Bronchial epithelial cell (primary cell): ENCODE measurements around the gene RHEB. TPM values are rescaled to one million over a fixed set of nuclear protein-coding genes. Genes with fewer than 3 reads are reported as not detected.

Experiments
- DNase-seq: peaks from one replicate; pipeline ENCODE4 v3.0.0-alpha.2; 2010; ENCODE audit warnings: low read depth
- FAIRE-seq: peaks from 2 replicates; lab custom pipeline; 2011; peaks lifted over from hg19 to GRCh38; lab: Jason Lieb, UNC
- H3K27me3 ChIP-seq: 2 replicates; pipeline ENCODE4 v1.5.1; 2011; ENCODE audit warnings: low read length; ENCODE audit not compliant: control insufficient read depth, insufficient read depth
- H3K36me3 ChIP-seq: 2 replicates; pipeline ENCODE4 v1.5.1; 2011; ENCODE audit warnings: low read length; ENCODE audit not compliant: control insufficient read depth, insufficient read depth
- H3K4me3 ChIP-seq: 2 replicates; pipeline ENCODE4 v1.5.1; 2011; ENCODE audit warnings: mild to moderate bottlenecking, low read depth, low read length, control low read depth
- CTCF ChIP-seq: IDR thresholded peaks from 2 replicates; pipeline ENCODE4 v1.5.1; 2011; ENCODE audit warnings: mild to moderate bottlenecking, moderate library complexity, low read length, control low read depth, inconsistent platforms; ENCODE audit not compliant: insufficient read depth, severe bottlenecking
- total RNA-seq: library from RNA; depleted of rRNA; stranded (reverse); fragments of >200 nt; gene quantifications from 2 replicates; pipeline ENCODE4 v1.2.1, GENCODE V29; 2014

The RHEB gene, protein sequence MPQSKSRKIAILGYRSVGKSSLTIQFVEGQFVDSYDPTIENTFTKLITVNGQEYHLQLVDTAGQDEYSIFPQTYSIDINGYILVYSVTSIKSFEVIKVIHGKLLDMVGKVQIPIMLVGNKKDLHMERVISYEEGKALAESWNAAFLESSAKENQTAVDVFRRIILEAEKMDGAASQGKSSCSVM
- total RNA-seq: 68.0 and 68.7 TPM in 2 replicates

DNA sequence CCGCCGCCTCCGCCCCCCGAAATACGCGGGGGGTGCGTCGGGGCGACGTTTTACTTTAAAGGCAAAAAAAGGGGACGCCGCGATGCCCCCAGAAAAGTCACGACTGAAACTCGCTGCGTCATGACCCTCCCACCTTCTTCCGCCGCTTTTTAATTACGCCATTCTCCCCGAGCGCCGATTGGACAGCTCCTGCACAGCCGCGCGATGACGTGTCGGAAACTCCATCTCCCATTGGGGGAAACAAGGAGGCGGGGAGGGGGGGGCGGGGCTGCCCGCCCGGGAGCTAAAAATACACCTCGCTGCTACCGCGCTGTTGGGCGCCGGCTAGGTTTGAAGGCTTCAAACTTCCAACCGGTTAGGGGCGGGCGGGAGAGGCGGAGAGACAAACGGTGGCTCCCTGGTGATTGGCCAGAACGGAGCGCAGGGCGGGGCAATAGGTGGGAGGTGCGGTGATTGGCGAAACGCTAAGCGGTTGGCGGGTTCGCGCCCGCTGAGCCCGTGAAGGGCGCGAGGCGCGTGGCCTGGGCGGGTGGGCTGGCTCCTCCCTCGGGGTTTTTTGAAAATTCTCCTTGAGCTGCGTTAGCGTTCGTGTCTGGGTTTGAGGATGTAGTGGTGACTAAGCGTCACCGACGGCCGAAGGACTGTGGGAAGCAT, at the start of gene RHEB:
Gene RHEB (minus strand): TSS at position 131 of the 654 bp plus-strand sequence. CDS start 384 bp downstream, outside the sequence.
- FAIRE-seq (no peak), DNase-seq (peak; percentile 95)
- Histone ChIP-seq H3K36me3 (no peaks in the 10 kb centered on the region), H3K4me3 (peak within 1 kb of the TSS; percentile 74), H3K27me3 (no peaks in the 10 kb centered on the region)
- TF ChIP-seq CTCF: no peak

DNA sequence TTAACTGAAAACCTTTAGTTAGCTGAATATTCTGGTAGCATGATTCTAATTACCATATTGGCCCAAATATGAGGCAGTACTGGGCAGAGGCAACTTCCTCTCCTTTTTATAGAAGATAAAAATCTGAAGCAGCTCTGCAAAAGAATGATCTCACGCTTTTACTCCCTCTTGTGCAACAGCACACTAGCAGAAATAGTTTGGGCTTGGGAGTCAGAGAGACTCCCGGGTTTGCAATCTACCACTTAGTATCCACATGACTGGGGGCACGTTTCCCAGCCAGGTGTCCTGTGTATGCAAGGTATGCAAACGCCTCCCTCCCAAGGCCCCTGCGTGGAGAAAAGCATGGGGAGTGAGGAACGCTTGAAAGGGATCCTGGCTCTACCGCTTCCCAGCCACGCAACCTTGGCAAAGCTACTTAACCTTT, 47.2 kb upstream of the RHEB start:
- DNase-seq (peak; percentile 41), FAIRE-seq (no peak)
- Histone ChIP-seq H3K27me3 (no peaks in the 10 kb centered on the region), H3K4me3 (no peak overlapping the region), H3K36me3 (peaks cover 4% of the 10 kb centered on the region)
- no peak for TF ChIP-seq CTCF

GRCh38 chr7:151565541-151565940, 45.8 kb upstream of the RHEB start:
- Histone ChIP-seq H3K4me3 (no peak overlapping the region), H3K36me3 (peaks cover 4% of the 10 kb centered on the region), H3K27me3 (no peaks in the 10 kb centered on the region)
- DNase-seq: no peak
- peak; percentile 23 for FAIRE-seq
- no peak for TF ChIP-seq CTCF

- H3K36me3 ChIP-seq: peaks cover 6% of the 10 kb centered on the region
- FAIRE-seq (no peak), DNase-seq (no peak)
- no peaks in the 10 kb centered on the region for H3K27me3 ChIP-seq
- no peak for TF ChIP-seq CTCF
- no peak overlapping the region for H3K4me3 ChIP-seq
These were observed 40.5 kb upstream of the RHEB start for GRCh38 chr7:151560243-151560642.

- Histone ChIP-seq H3K27me3 (no peaks in the 10 kb centered on the region), H3K36me3 (peaks cover 5% of the 10 kb centered on the region), H3K4me3 (no peak overlapping the region)
- no peak for DNase-seq
- FAIRE-seq: no peak
- no peak for TF ChIP-seq CTCF
These were observed 40.0 kb upstream of the RHEB start for GRCh38 chr7:151559557-151560183.
